Measurements from ENCODE around the gene RAB11FIP3. TPM values are rescaled to one million over a fixed set of nuclear protein-coding genes. Genes with fewer than 3 reads are reported as not detected.

The RAB11FIP3 gene
- total RNA-seq, 1 experiment from 2014 or later = 38.4 TPM

GRCh38 chr16:424033-424622 is 1.3 kb upstream of the RAB11FIP3 start:
- DNase-seq = peak; percentile 66 to 80
- intact Hi-C loops (cut with micrococcal nuclease; ENCODE audit: unreplicated experiment) = loop anchor here (1.0 kb wide), 1 partner anchor 22 kb away; no protein-coding TSS in a partner anchor
- BruUV-seq (replicated peaks) = no TSS peak
- H3K79me2 ChIP-seq (ENCODE audit: low read depth) = peaks cover 10% of the 10 kb centered on the region
- peaks cover 22% of the 10 kb centered on the region for H3K4me1 ChIP-seq (replicated peaks; ENCODE audit: insufficient read depth)
- H3F3A ChIP-seq (ENCODE audit: insufficient read depth, low read depth) = peaks cover 19% of the 10 kb centered on the region
- H3K4me3 ChIP-seq = peak overlapping the region; percentile 68
- no peaks in the 10 kb centered on the region for H3K27me3 ChIP-seq (ENCODE audit: insufficient read depth, low read depth)
- no peak for TF ChIP-seq EZH2 (IDR thresholded peaks at IDR 0.05; ENCODE audit: low read depth)
- no peak for TF ChIP-seq CTCF (conservative IDR thresholded peaks at IDR 0.05)
- no peaks in the 10 kb centered on the region; the same call in 1 of the 2 replicates for H4K20me1 ChIP-seq (ENCODE audit: insufficient read depth)
- peak overlapping the region; percentile 100 for H2AFZ ChIP-seq
- no peak overlapping the region for H3K27ac ChIP-seq
- no peaks in the 10 kb centered on the region for H3K9me2 ChIP-seq (ENCODE audit: insufficient read depth)
- no peaks in the 10 kb centered on the region for H3K9me3 ChIP-seq (ENCODE audit: insufficient read depth, low read depth)
- ChIA-PET CTCF (interaction anchor here (0.6 kb wide), 1 partner anchor 116 kb away, joined by 3 read pairs; no protein-coding TSS in a partner anchor), POLR2A (ENCODE audit: unreplicated experiment) (interaction anchor here (0.7 kb wide), 1 partner anchor 161 kb away, joined by 3 read pairs; no protein-coding TSS in a partner anchor)
- H3K36me3 ChIP-seq (ENCODE audit: low read depth) = no peaks in the 10 kb centered on the region
- peak overlapping the region; percentile 97 for H3K4me2 ChIP-seq

- peaks cover 10% of the 10 kb centered on the region for H3K79me2 ChIP-seq (ENCODE audit: low read depth)
- peaks cover 19% of the 10 kb centered on the region for H3F3A ChIP-seq (ENCODE audit: insufficient read depth, low read depth)
- H4K20me1 ChIP-seq (ENCODE audit: insufficient read depth) = no peaks in the 10 kb centered on the region; the same call in 1 of the 2 replicates
- TSS peak; percentile 51 for BruUV-seq (replicated peaks)
- no peaks in the 10 kb centered on the region for H3K9me3 ChIP-seq (ENCODE audit: insufficient read depth, low read depth)
- peak in 1 of 2 experiments; percentile 41 for DNase-seq
- H2AFZ ChIP-seq = peak overlapping the region; percentile 100
- ChIA-PET POLR2A (ENCODE audit: unreplicated experiment) (no interaction called here), CTCF (interaction anchor here (0.5 kb wide), 1 partner anchor 16 kb away, joined by 3 read pairs; no protein-coding TSS in a partner anchor)
- no peaks in the 10 kb centered on the region for H3K9me2 ChIP-seq (ENCODE audit: insufficient read depth)
- H3K4me1 ChIP-seq (replicated peaks; ENCODE audit: insufficient read depth) = peaks cover 22% of the 10 kb centered on the region
- H3K27me3 ChIP-seq (ENCODE audit: insufficient read depth, low read depth) = no peaks in the 10 kb centered on the region
- peak overlapping the region; percentile 97 for H3K4me2 ChIP-seq
- TF ChIP-seq CTCF (conservative IDR thresholded peaks at IDR 0.05) = no peak
- TF ChIP-seq EZH2 (IDR thresholded peaks at IDR 0.05; ENCODE audit: low read depth) = no peak
- H3K4me3 ChIP-seq = peak overlapping the region; percentile 68
- no peak overlapping the region for H3K27ac ChIP-seq
- no peaks in the 10 kb centered on the region for H3K36me3 ChIP-seq (ENCODE audit: low read depth)
- intact Hi-C loops (cut with micrococcal nuclease; ENCODE audit: unreplicated experiment) = loop anchor here (1.0 to 5.0 kb wide), 2 partner anchors 22 to 103 kb away; partner anchors contain the start of gene CAPN15
These were observed 797 bp upstream of the RAB11FIP3 start for GRCh38 chr16:424623-425081.

- intact Hi-C loops (cut with micrococcal nuclease; ENCODE audit: unreplicated experiment) = loop anchor here (5.0 kb wide), 1 partner anchor 102 kb away; the partner anchor contains the start of gene CAPN15
- POLR2A ChIA-PET (ENCODE audit: unreplicated experiment) = no interaction called here
- peak overlapping the region; percentile 97; the same call in 1 of the 2 replicates for H3K4me2 ChIP-seq
These were observed 278 bp downstream of the RAB11FIP3 start for GRCh38 chr16:425740-426114.

More at GRCh38 chr16:425740-426114, 278 bp downstream of the RAB11FIP3 start:
- peaks cover 22% of the 10 kb centered on the region for H3K4me1 ChIP-seq (replicated peaks; ENCODE audit: insufficient read depth)
- H3K27ac ChIP-seq = no peak overlapping the region
- no TSS peak for BruUV-seq (replicated peaks)
- H3F3A ChIP-seq (ENCODE audit: insufficient read depth, low read depth) = peaks cover 19% of the 10 kb centered on the region
- H3K9me3 ChIP-seq (ENCODE audit: insufficient read depth, low read depth) = no peaks in the 10 kb centered on the region
- DNase-seq = no peak
- CTCF ChIA-PET = interaction anchor here (0.6 to 0.7 kb wide), 2 partner anchors 31 to 73 kb away, joined by 3 to 7 read pairs; no protein-coding TSS in a partner anchor
- no peak for TF ChIP-seq EZH2 (IDR thresholded peaks at IDR 0.05; ENCODE audit: low read depth)
- no peak for TF ChIP-seq CTCF (conservative IDR thresholded peaks at IDR 0.05)
- H4K20me1 ChIP-seq (ENCODE audit: insufficient read depth) = no peaks in the 10 kb centered on the region; the same call in 1 of the 2 replicates
- H3K79me2 ChIP-seq (ENCODE audit: low read depth) = peaks cover 10% of the 10 kb centered on the region
- peak overlapping the region; percentile 68; the same call in 1 of the 2 replicates for H3K4me3 ChIP-seq
- no peaks in the 10 kb centered on the region for H3K27me3 ChIP-seq (ENCODE audit: insufficient read depth, low read depth)
- no peaks in the 10 kb centered on the region for H3K36me3 ChIP-seq (ENCODE audit: low read depth)
- no peak overlapping the region for H2AFZ ChIP-seq
- no peaks in the 10 kb centered on the region for H3K9me2 ChIP-seq (ENCODE audit: insufficient read depth)

Measured in PC-9 (cell line).